ENCODE data around the gene CCDC191.

CCDC191 gene

GRCh38 chr3:114014211-114014610 is 42.1 kb downstream of the CCDC191 start:
- H4K20me1 ChIP-seq (ENCODE audit: insufficient read depth, low read length) = no peaks in the 10 kb centered on the region

GRCh38 chr3:114011059-114011797 is 45.1 kb downstream of the CCDC191 start:
- Histone ChIP-seq H2AFZ (ENCODE audit: low read length) (no peak overlapping the region), H3K4me3 (ENCODE audit: low read length) (no peak overlapping the region), H3K4me1 (ENCODE audit: low read length) (no peaks in the 10 kb centered on the region), H3K9ac (ENCODE audit: low read length) (no peak overlapping the region), H3K27ac (ENCODE audit: low read length) (no peak overlapping the region), H3K9me2 (replicated peaks; ENCODE audit: insufficient read depth, low read length) (no peaks in the 10 kb centered on the region), H3K9me3 (replicated peaks; ENCODE audit: insufficient read depth, low read length) (no peaks in the 10 kb centered on the region), H3F3A (ENCODE audit: insufficient read depth, low read length) (no peaks in the 10 kb centered on the region), H3K27me3 (replicated peaks; ENCODE audit: insufficient read depth, low read length) (no peaks in the 10 kb centered on the region), H3K36me3 (replicated peaks; ENCODE audit: insufficient read depth, low read length) (no peaks in the 10 kb centered on the region), H3K4me2 (ENCODE audit: low read depth, low read length) (no peak overlapping the region), H3K79me2 (ENCODE audit: low read length) (no peaks in the 10 kb centered on the region), H4K20me1 (ENCODE audit: insufficient read depth, low read length) (no peaks in the 10 kb centered on the region)
- DNase-seq = no peak
- no peak for TF ChIP-seq EZH2phosphoT487 (IDR thresholded peaks at IDR 0.05; ENCODE audit: low read length)
- no peak for TF ChIP-seq CTCF (IDR thresholded peaks at IDR 0.05; ENCODE audit: low read length)
- no peak for TF ChIP-seq EZH2 (optimal IDR thresholded peaks at IDR 0.05; ENCODE audit: low read depth, low read length)

More at GRCh38 chr3:114014211-114014610, 42.1 kb downstream of the CCDC191 start:
- Histone ChIP-seq H3K9me3 (replicated peaks; ENCODE audit: insufficient read depth, low read length) (no peaks in the 10 kb centered on the region), H3K4me3 (ENCODE audit: low read length) (no peak overlapping the region), H3K9me2 (replicated peaks; ENCODE audit: insufficient read depth, low read length) (no peaks in the 10 kb centered on the region), H3K36me3 (replicated peaks; ENCODE audit: insufficient read depth, low read length) (no peaks in the 10 kb centered on the region), H3K9ac (ENCODE audit: low read length) (no peak overlapping the region), H2AFZ (ENCODE audit: low read length) (no peak overlapping the region), H3K27ac (ENCODE audit: low read length) (no peak overlapping the region), H3F3A (ENCODE audit: insufficient read depth, low read length) (no peaks in the 10 kb centered on the region), H3K4me1 (ENCODE audit: low read length) (no peaks in the 10 kb centered on the region), H3K79me2 (ENCODE audit: low read length) (no peaks in the 10 kb centered on the region), H3K27me3 (replicated peaks; ENCODE audit: insufficient read depth, low read length) (no peaks in the 10 kb centered on the region), H3K4me2 (ENCODE audit: low read depth, low read length) (no peak overlapping the region)
- no peak for DNase-seq
- TF ChIP-seq CTCF (IDR thresholded peaks at IDR 0.05; ENCODE audit: low read length) (no peak), EZH2 (optimal IDR thresholded peaks at IDR 0.05; ENCODE audit: low read depth, low read length) (no peak), EZH2phosphoT487 (IDR thresholded peaks at IDR 0.05; ENCODE audit: low read length) (no peak)

- no peaks in the 10 kb centered on the region for H4K20me1 ChIP-seq (ENCODE audit: insufficient read depth, low read length)
- H3K4me2 ChIP-seq (ENCODE audit: low read depth, low read length) = no peak overlapping the region
- H2AFZ ChIP-seq (ENCODE audit: low read length) = no peak overlapping the region
- H3K36me3 ChIP-seq (replicated peaks; ENCODE audit: insufficient read depth, low read length) = no peaks in the 10 kb centered on the region
- H3F3A ChIP-seq (ENCODE audit: insufficient read depth, low read length) = no peaks in the 10 kb centered on the region
- no peaks in the 10 kb centered on the region for H3K27me3 ChIP-seq (replicated peaks; ENCODE audit: insufficient read depth, low read length)
- H3K79me2 ChIP-seq (ENCODE audit: low read length) = no peaks in the 10 kb centered on the region
- no peak overlapping the region for H3K27ac ChIP-seq (ENCODE audit: low read length)
- H3K9ac ChIP-seq (ENCODE audit: low read length) = no peak overlapping the region
- no peak for DNase-seq
- no peaks in the 10 kb centered on the region for H3K9me2 ChIP-seq (replicated peaks; ENCODE audit: insufficient read depth, low read length)
- no peak overlapping the region for H3K4me3 ChIP-seq (ENCODE audit: low read length)
- H3K4me1 ChIP-seq (ENCODE audit: low read length) = no peaks in the 10 kb centered on the region
- H3K9me3 ChIP-seq (replicated peaks; ENCODE audit: insufficient read depth, low read length) = no peaks in the 10 kb centered on the region
- TF ChIP-seq EZH2phosphoT487 (IDR thresholded peaks at IDR 0.05; ENCODE audit: low read length) (no peak), CTCF (IDR thresholded peaks at IDR 0.05; ENCODE audit: low read length) (no peak), EZH2 (optimal IDR thresholded peaks at IDR 0.05; ENCODE audit: low read depth, low read length) (no peak)
Measured at GRCh38 chr3:114005481-114005880, 50.8 kb downstream of the CCDC191 start.

All from MM.1S (cell line).